ENCODE results near the gene MAN2A1.
"Not testable (repeated sequence)": the region's sequence is repeated elsewhere in the genome, so short reads cannot be mapped to it uniquely, and the experiment has no call there.

MAN2A1 gene

DNA sequence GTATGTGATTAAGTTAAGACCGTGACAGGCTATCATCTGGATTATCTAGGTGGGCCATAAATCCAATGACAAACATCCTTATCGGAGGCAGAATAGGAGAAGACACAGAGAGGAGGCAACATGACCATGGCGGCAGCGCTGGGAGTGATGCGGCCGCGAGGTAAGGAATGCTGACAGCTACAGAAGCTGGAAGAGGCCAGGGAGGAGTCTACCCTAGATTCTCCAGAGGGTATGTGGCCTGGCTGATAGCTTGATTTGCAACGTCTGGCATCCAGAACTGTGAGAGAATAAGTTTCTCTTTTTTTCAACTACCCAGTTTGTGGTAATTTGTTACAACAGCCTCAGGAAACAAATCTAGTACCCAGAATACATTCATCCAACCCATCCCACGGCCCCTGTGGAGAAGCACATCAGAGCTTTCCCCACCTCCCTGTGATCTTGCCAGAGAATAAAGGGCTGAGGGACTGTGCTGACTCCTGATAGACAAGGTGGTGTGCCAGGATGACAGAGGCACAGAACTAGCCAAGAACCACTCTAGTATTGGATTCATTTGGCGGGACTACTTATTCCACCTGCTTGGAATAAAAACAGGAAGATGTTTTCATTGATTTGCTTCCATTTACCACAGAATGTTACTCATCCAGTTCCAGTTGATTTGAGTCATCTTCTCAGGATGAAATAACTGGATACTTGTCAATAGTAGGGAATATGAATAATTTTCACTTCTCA, 187.4 kb downstream of the MAN2A1 start:
- DNase-seq: no peak

DNA sequence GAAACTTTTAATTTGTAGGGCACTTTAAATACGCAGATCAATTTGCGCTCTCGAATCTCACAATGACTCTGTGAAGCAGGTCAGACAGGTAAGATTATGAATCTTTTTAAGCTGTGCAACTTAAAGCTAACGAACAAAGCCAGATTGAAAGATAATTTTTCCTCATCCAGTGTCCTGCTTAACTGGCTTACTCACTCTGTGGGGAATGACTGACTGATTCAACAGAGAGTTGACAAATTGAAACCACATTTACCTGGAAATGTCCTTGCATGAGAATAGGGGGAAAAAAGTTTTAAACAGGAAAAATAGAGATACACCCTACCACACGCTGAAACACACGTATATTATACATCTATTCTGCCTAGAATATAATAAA, 187.9 kb downstream of the MAN2A1 start:
- no peak for DNase-seq

DNA sequence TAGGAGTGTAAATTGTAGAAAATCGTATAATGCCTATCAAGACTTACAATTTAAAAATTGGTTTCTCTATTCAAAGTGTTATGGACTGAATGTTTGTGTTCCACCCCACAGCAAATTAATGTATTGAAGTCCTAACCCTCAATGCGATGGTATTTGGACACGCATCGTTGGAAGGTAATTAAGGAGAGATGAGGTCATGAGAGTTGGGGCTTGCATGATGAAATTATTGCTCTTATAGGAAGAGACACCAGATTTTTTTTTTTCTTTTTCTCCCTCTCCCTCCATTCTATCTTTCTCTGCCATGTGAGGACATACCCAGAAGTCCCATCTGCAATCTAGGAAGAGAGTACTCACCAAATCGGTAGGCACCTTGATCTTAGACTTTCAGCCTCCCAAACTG, 189.2 kb downstream of the MAN2A1 start:
- DNase-seq: no peak

DNA sequence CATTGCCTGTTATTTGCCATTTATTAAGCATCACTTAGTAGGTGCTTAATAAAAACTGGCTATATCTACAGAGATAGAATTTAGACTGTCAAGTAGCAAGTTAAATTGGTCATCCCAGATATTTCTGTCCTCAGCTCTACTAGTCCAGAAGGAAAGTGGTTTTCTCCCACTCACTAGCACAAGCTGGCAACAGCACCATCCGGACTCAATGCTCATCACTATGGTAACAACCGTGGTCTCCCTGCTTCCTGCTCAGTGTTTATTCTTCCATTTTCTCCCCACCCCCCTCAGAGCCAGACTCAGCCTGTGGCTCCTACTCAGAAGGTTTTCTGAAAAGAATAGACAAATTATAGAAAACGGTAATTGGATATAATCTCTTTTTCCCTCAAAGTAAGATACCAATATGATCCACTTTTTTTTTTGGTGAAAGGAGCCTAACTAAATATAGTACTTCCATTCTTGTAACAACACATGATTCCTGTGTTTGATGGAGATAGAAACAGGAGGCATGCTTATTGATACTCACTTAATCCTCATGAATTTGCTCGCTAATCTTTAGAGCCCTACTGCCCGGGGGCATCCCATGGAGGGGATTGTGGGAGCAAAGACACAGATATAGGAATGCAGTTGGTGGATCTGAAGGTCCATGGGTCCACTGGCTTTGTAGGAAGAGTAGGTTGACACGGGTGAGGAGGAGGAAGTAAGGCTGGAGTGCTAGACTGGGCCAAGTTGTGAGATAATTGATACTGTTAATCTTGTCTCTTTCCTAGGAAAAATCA, 191.4 kb downstream of the MAN2A1 start:
- DNase-seq: no peak

DNA sequence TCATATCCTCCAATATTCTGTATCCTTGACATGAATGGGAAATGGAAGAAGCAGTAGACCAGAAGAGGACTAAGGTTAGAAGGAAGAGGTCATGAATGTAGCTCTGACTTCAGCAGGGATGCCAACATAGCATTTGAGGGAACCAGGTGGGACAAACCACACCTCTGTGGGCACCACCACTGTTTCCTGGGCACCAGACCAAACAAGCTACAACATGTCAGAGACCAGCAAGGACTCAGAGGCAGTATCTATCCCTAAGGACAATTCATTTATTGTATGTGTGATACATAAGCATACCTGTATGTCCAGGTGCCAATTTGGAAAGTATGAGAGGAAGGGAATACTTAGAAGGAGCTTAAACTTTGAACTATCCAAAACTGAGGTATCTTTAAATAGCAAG, 192.8 kb downstream of the MAN2A1 start:
- no peak for DNase-seq

DNA sequence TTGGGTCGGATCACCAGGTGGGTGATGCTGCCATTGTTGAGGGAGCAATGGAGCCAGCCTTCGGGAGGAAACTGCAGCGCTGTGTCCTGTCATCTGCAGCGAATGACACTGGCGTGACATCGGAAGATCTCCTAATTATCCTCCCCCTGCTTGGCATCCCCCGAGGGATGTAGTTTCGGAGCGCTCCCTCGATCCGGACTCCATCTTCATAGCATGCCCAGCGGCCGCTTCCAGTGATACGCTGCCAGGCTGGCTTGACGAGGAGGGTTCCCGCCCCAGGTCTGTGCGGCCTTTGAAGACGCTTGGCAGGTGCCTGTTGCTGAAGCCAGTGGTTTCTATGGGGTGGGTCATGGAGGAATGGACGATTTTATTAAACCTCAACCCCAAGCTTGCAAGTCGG, 194.9 kb downstream of the MAN2A1 start:
- DNase-seq: no peak

DNA sequence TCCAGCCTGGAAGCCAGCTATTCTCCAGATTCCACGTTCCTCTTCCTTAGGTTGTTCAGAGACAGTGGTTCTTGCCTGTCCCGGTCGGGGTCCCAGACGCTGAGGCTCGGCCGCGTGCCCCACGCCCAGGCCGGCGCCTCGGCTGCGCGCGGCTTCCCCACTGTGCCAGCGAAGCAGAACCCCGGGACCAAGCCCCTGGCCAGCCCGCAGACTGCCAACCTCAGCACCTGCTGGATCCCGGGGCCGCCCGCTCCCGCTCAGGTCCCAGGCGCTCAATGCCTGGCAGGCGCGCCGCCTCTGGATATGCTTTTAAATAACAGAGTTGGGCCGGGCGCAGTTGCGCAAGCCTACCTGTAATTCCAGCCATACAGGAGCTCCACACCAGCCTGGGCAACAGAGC, 195.5 kb downstream of the MAN2A1 start:
- no peak for DNase-seq

DNA sequence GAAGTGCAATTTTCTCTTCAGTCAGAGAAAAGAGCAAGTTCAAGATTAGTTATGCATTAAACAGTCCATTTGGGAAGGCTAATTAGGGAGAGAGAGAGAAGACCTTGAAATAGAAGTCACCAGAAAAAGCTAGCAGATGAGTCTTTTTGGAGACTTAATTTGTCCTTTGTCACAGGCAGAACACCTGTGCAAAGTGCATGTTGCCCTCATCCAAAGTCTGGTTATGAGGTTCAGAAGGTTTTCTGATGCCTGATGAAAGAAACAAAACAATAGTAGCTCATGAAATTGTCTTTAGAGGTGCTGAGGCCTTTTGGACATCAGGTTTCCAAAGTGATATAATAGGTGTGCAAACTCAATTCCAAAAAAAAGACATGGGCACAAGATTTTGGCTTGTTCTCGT, 199.3 kb downstream of the MAN2A1 start:
- no peak for DNase-seq

DNA sequence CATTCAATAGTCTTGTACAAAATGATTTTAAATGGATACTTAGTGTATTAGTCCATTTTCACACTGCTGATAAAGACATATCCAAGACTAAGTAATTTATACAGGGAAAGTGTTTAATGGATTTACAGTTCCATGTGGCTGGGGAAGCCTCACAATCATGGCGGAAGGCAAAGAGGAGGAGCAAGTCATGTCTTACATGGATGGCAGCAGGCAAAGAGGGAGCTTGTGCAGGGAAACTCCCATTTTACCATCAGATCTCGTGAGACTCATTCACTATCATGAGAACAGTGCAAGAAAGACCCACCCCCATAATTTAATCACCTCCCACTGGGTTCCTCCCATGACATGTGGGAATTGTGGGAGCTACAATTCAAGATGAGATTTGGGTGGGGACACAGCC, 203.5 kb downstream of the MAN2A1 start:
- DNase-seq: not testable (repeated sequence)

DNA sequence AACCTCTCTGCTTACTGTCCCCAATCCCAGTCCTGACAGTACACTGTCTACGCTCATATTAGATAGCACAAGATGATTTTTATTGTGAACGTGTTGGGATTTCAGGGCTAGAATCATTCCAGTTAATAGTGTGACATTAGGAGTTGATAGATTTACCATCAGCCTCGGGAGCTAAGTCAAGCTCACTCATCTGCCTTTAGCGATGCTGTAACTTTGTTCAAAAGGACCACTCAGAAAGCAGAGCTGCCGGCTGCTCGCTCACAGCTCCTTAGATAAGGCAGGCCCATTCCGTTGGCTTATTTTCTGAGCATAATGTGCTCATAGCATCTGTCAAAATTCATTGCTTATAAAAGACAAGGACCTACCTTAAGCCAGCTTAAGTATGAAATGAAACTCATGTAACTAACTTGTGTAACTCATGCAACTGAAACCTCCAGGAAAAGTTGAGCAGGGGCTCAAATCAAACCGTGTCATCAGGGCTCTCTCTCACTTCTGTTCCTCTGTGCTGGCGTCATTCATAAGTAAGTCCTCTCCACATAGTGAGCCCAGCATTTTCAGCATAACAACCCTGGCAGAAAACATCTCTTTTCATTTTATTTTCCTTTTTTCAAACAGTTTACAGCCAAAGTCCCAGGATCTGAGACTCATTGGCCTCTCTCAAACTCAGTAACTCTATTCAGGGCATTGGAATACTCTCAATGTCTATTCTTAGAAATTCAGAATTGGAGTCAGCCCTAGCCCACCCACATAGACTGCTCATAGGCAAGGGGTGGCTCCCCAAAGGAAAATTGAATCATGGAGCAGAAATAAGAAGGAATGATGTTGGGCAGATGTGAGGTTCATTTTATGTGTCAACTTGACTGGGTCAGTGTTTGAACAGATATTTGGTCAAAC, 208.8 kb downstream of the MAN2A1 start:
- DNase-seq: no peak

DNA sequence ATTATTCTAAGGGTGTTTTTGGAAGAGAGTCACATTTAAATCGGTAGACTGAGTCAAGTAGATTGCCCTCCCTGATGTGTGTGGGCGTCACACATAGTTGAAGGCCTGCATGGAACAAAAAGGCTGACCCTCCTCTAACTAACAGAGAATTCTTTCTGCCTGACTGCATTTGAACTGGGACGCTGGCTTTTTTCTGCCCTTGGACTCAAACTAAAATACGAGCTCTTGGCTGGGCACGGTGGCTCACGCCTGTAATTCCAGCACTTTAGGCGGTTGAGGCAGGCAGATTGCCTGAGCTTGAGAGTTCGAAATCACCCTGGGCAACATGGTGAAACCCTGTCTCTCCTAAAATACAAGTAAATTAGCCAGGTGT, 209.4 kb downstream of the MAN2A1 start:
- no peak for DNase-seq

DNA sequence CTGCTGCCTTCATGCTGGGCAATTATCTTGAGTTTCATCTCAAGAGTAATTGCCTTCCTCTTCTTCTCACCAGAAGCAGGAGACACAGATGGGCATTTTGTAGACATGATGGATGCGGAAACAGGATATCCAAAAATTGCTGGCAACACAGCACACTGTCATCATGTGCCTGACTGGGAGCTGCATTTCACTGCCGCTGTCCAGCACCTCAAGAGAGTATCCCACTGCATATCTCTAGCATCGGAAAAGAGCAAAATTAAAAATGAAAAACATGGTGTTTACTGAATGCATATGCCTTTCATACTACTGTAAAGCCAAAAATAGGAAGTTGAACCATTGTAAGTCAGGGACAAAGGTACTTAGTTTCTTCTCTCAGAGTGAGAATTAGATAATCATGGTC, 210.7 kb downstream of the MAN2A1 start:
- DNase-seq: no peak

DNA sequence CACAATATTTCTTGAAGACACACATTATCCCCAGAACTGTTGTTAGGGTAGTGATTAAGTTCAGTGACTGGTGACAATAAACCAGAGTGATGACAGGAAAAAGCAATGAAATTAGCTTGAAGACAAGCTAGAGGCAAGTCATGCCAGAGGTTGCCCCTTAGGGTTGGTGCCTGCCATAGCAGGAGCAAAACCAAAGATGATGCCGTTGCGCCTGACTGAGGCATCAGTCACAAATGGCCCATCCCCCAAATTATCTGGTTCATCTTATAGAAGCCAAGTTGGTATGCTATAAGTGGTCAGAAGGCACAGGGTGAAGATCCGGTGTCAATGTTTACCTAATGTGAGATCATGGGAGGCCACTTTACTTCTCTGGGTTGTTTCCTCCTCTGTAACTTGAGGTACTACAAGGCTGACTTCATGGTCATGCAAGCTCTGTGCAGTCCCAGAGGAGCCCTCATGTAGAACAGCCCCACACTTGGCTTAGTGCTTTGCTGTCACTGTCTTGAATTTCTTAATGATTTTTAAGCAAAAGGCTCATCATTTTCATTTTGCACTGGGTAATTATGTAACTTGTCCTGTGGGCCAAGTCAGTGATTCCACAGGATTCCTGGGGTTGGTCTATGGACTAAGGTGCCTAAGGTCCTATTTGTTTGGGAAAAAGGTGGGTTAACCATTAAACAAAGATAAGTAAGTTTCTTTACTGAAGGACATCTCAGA, 211.3 kb downstream of the MAN2A1 start:
- no peak for DNase-seq

DNA sequence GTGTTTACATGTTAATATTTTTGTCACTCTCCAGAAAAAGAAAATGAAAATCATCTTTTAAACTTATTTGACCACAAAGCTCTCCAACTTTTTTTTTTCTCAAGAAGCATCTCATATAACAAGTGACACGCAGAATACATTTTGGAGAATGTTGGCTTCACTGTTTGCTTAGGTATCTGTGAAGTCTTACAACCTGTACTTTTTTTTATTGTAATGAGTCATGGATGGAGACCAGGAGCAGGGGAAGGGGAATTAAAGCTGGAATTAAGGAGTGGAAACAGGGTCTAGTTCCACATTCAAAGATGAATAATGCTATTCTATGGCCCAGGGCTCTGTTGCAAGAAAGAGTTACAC, 211.9 kb downstream of the MAN2A1 start:
- no peak for DNase-seq

DNA sequence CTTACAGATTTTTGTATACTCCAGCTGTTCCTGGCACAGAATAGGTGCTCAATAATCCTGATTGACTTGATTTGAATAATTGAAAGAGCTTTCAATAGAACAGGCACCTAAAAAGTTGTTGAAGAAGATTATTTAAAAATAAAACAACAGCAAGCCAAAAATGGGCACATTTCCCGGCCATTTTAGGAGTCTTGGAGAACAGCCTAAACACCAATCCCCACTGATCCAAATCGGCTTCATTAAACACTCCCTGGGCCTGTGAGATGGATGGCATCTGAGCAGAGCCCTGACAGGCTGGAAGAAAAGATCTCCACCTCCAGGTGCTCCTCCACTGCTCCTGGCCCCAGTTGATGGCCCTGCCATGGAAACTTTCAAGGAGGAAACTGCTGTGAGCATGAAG, 213.3 kb downstream of the MAN2A1 start:
- no peak for DNase-seq

DNA sequence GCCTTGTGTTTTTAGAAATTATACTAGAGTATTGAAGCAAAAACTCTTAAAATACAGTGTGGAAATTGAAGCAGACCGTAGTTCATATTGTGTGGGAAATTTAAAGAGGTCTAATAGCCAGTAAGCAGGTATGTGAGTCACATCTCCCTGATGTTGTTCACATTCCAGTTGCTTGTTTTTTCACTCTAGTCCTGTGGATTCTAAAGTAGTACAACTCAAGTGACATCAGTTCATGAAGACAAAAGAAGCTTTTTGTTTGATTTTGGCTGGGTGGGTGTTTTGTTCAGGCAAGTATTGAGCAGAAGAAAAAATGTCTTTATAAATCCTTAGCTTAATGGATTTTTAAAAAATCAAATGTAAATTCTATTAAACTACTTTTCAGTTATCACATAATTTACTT, 216.2 kb downstream of the MAN2A1 start:
- DNase-seq: no peak

DNA sequence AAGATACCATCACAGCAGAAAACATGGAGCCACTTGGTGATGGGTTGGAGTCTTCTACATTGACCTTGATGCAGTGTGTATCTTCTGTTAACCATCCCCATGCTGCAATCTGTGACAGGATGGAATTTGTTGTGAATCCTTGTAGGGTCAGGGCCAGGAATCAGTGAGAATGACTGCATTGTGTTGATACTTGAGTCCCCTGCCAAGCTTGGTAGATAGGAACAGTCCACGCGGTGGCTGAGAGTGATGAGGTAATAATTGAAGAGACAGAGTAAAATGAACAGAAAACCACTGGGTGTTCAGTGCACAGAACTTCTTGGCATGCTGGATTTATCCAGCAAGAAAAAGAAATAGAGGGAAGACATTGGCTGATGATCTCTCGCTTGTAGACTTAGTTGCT, 217.5 kb downstream of the MAN2A1 start:
- no peak for DNase-seq

DNA sequence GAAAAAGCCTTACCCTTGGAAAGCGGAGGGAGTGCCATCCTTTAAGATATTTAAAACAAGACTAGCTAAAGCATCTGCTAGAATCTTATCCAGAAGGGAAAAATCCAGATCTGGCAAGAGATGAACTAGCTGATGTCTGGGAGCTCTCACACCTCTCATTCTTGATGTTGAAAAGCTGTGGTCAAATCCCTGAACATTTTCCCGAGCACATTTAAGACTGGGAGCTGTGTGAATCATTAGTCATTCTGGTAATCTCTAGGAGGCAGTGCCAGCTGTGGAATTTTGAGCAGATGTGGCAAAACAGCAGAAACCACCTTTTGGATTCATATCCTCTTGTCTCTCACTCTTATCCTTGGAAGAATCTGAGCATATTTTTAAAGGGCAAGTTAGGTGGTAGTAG, 218.0 kb downstream of the MAN2A1 start:
- no peak for DNase-seq

DNA sequence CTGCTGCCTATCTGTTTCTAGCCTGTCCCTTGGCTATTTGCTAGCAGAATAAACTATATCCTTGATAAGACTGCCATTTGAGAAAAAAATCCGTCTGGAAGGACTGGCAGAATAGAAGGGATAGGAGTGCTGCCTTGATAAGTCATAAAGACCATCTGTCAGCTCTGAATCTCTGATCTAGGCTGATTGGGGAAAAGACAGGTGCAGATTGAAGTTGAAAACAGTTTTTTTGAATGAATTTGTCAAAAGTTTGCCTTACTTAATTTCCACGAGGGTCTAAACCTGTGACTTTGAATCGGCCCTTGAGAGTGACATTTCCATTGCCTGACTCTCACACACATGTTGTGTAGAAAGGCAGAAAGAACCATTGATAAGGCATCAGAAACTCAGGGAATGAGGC, 218.6 kb downstream of the MAN2A1 start:
- no peak for DNase-seq

DNA sequence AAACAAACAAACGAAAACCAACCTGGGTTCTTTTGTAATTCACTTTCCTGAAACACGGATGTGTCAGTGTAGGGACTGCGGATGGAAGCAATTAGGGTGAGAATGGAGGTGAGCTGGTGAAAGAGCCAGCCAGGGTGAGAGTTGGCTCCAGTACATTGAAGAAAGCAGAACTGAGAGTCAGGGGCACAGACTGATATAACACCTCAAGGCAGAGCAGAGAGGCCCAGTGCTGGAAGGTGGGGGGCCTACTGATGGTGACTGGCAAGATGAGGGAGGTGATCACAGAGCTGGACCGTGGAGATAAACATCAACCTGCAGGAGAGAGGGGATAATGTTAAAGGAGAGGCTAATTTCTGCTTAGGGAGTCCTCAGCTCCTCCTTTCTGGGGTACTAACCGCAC, 221.1 kb downstream of the MAN2A1 start:
- no peak for DNase-seq

DNA sequence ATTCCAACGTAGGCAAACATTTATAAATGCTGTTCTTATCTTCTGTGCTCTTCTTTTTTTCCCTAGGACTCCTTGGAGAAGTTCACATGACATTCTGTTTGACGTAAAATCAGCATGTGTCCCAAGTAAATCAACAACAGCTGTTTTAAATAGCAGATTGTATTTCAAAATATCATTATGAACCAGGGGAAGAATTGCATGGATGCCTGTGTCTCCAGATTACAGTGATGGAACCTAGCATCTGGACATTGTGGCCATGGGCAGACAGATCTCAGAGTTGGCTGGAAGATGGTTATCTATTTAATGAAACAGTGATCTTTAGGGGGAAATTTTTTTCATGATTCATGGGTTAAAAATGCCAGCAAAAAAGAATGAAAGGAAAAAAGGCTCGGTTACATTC, 222.0 kb downstream of the MAN2A1 start:
- DNase-seq: no peak

DNA sequence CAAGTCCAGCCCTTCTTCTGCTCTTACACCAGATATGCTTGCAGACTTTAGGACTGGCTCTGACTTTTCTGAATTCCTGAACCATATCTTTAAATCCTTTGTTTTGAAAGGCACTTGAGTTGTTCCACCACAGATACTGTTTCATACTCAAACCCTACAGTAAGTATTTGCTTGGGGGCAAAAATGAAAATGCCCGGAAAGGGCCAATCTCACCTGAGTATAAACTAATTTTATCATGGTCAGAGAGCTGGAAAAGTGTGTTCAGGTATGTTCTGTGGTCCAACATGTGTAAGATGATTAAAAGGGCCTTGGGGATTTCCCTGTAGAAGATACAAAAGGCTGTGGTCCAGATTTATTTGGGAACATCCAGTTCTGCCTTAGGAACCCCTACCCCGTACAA, 225.2 kb downstream of the MAN2A1 start:
- DNase-seq: no peak
